PC-3 (cell line): Measurements from ENCODE around the gene SYT6. TPM values are rescaled to one million over a fixed set of nuclear protein-coding genes. Genes with fewer than 3 reads are reported as not detected.

Experiments used
- ATAC-seq: fragments of 200-7000 bp; cut with Tn5 transposase; 2 replicates; pipeline ENCODE4 v1.9.1; 2020; ENCODE audit warnings: mild to moderate bottlenecking, moderate library complexity
- BruUV-seq: library from RNA; stranded (reverse); fragments of 400-500 nt; replicated peaks from 2 replicates; lab custom pipeline; 2021; lab: Mats Ljungman, UMichigan
- CTCF ChIA-PET: fragments of 300-600 bp; sonication (Branson Sonifier 250); formaldehyde crosslinking; loops from one replicate; lab custom pipeline; 2022; ENCODE audit warnings: antibody characterized with exemption; lab: Charles Lee
- POLR2A ChIA-PET: fragments of 300-600 bp; sonication (Branson Sonifier 250); formaldehyde crosslinking; loops from one replicate; lab custom pipeline; 2022; ENCODE audit warnings: antibody characterized with exemption; ENCODE audit not compliant: unreplicated experiment; lab: Charles Lee
- DNase-seq: peaks from one replicate; pipeline ENCODE4 v3.0.0-alpha.2; 2015
- H2AFZ ChIP-seq: fragments of 300-600 bp; sonication (generic); 2 replicates; pipeline ENCODE4 v1.6.0; 2016; ENCODE audit warnings: antibody characterized with exemption, low read length
- H3F3A ChIP-seq: fragments of 300-600 bp; sonication (generic); one replicate; pipeline ENCODE4 v1.6.0; 2017; ENCODE audit warnings: antibody characterized with exemption, low read length, control low read depth, mild to moderate bottlenecking; ENCODE audit not compliant: unreplicated experiment
- H3K27ac ChIP-seq: fragments of 300-600 bp; sonication (generic); 2 replicates; pipeline ENCODE4 v1.5.1; 2016; ENCODE audit warnings: mild to moderate bottlenecking, low read length
- H3K27me3 ChIP-seq: fragments of 300-600 bp; sonication (generic); 2 replicates; pipeline ENCODE4 v1.6.1; 2016; ENCODE audit warnings: low read length, mixed read lengths
- H3K36me3 ChIP-seq: fragments of 300-600 bp; sonication (generic); 2 replicates; pipeline ENCODE4 v1.6.1; 2016; ENCODE audit warnings: low read depth, mixed run types, low read length, mixed read lengths
- H3K4me1 ChIP-seq: fragments of 300-600 bp; sonication (generic); 2 replicates; pipeline ENCODE4 v1.5.1; 2016; ENCODE audit warnings: low read length; ENCODE audit not compliant: insufficient read depth
- H3K4me2 ChIP-seq: fragments of 300-600 bp; sonication (generic); 2 replicates; pipeline ENCODE4 v1.6.0; 2016; ENCODE audit warnings: low read length
- H3K4me3 ChIP-seq: fragments of 300-600 bp; sonication (generic); 2 replicates; pipeline ENCODE4 v1.5.1; 2016; ENCODE audit warnings: mild to moderate bottlenecking, low read length, mixed read lengths
- H3K79me2 ChIP-seq: fragments of 300-600 bp; sonication (generic); 2 replicates; pipeline ENCODE4 v1.6.1; 2017; ENCODE audit warnings: low read length, mixed read lengths
- H3K9ac ChIP-seq: fragments of 300-600 bp; sonication (generic); 2 replicates; pipeline ENCODE4 v1.6.0; 2016; ENCODE audit warnings: mild to moderate bottlenecking, low read length
- H3K9me2 ChIP-seq: fragments of 300-600 bp; sonication (generic); replicated peaks from 2 replicates; pipeline ENCODE4 v1.6.1; 2016; ENCODE audit warnings: mixed run types, low read length, mixed read lengths
- H3K9me3 ChIP-seq: fragments of 300-600 bp; sonication (generic); 2 replicates; pipeline ENCODE4 v1.6.1; 2016; ENCODE audit warnings: low read length, mixed read lengths
- H4K20me1 ChIP-seq: fragments of 300-600 bp; sonication (generic); 2 replicates; pipeline ENCODE4 v1.6.1; 2016; ENCODE audit warnings: low read length, mixed read lengths
- CTCF ChIP-seq: fragments of 300-600 bp; sonication (generic); conservative IDR thresholded peaks from 2 replicates; pipeline ENCODE4 v1.5.1; 2017; ENCODE audit warnings: antibody characterized with exemption, low read depth, mild to moderate bottlenecking, low read length
- EZH2 ChIP-seq: fragments of 300-600 bp; sonication (generic); IDR thresholded peaks from one replicate; pipeline ENCODE4 v1.6.1; 2017; ENCODE audit warnings: antibody characterized with exemption, mild to moderate bottlenecking, low read length; ENCODE audit not compliant: unreplicated experiment
- EZH2phosphoT487 ChIP-seq: fragments of 300-600 bp; sonication (generic); IDR thresholded peaks from 2 replicates; pipeline ENCODE4 v1.6.1; 2018; ENCODE audit warnings: mild to moderate bottlenecking, antibody characterized with exemption, low read length, borderline replicate concordance
- intact Hi-C: fragments of 100-400 bp; cut with micrococcal nuclease; formaldehyde crosslinking; loops from 2 replicates; pipeline ENCODE4 v1.9.0; 2023
- total RNA-seq: library from RNA; depleted of rRNA; stranded (reverse); fragments of >200 nt; gene quantifications from 2 replicates; pipeline ENCODE4 v1.2.3, GENCODE V29; 2014

SYT6 gene
- total RNA-seq, 1 experiment from 2014 or later, result not detected

- H4K20me1 ChIP-seq, result no peaks in the 10 kb centered on the region
- no peaks in the 10 kb centered on the region for H3F3A ChIP-seq
- POLR2A ChIA-PET, result no interaction called here
- H3K4me1 ChIP-seq, result no peaks in the 10 kb centered on the region
- DNase-seq (no peak), ATAC-seq (no peak)
- intact Hi-C loops, result no loop called here
- no peaks in the 10 kb centered on the region for H3K79me2 ChIP-seq
- no peaks in the 10 kb centered on the region for H3K9me2 ChIP-seq
- no peaks in the 10 kb centered on the region for H3K9me3 ChIP-seq
- no peak overlapping the region for H3K4me2 ChIP-seq
- CTCF ChIA-PET, result no interaction called here
- no peak overlapping the region for H3K9ac ChIP-seq
- H3K27me3 ChIP-seq, result peaks cover 62% of the 10 kb centered on the region
- TF ChIP-seq EZH2phosphoT487 (no peak), CTCF (no peak), EZH2 (no peak)
- H3K36me3 ChIP-seq, result no peaks in the 10 kb centered on the region
- H3K27ac ChIP-seq, result no peak overlapping the region
- BruUV-seq, result no TSS peak
- no peak overlapping the region for H3K4me3 ChIP-seq
- no peak overlapping the region for H2AFZ ChIP-seq
Measured at GRCh38 chr1:114159941-114160340, 6.3 kb upstream of the SYT6 start.

- no peak for TF ChIP-seq EZH2
- no peak for TF ChIP-seq CTCF
- no peak for TF ChIP-seq EZH2phosphoT487
- DNase-seq (no peak), ATAC-seq (no peak)
- no peaks in the 10 kb centered on the region for H3K9me3 ChIP-seq
- H3K4me1 ChIP-seq, result no peaks in the 10 kb centered on the region
- H3K27me3 ChIP-seq, result peaks cover 71% of the 10 kb centered on the region
- no peaks in the 10 kb centered on the region for H3K36me3 ChIP-seq
- H2AFZ ChIP-seq, result no peak overlapping the region
- intact Hi-C loops, result no loop called here
- H3F3A ChIP-seq, result no peaks in the 10 kb centered on the region
- no peak overlapping the region for H3K27ac ChIP-seq
- H4K20me1 ChIP-seq, result no peaks in the 10 kb centered on the region
- ChIA-PET POLR2A (interaction anchor here (0.6 kb wide), 1 partner anchor 124 kb away, joined by 3 read pairs; no protein-coding TSS in a partner anchor), CTCF (no interaction called here)
- no peaks in the 10 kb centered on the region for H3K9me2 ChIP-seq
- no peak overlapping the region for H3K4me2 ChIP-seq
- BruUV-seq, result no TSS peak
- H3K9ac ChIP-seq, result no peak overlapping the region
- no peak overlapping the region for H3K4me3 ChIP-seq
- no peaks in the 10 kb centered on the region for H3K79me2 ChIP-seq
Measured at GRCh38 chr1:114157275-114157660, 3.6 kb upstream of the SYT6 start.

- Histone ChIP-seq H3K27me3 (peaks cover 72% of the 10 kb centered on the region), H2AFZ (no peak overlapping the region), H3K4me3 (no peak overlapping the region), H3K9me3 (no peaks in the 10 kb centered on the region), H4K20me1 (no peaks in the 10 kb centered on the region), H3K36me3 (no peaks in the 10 kb centered on the region), H3K9ac (no peak overlapping the region), H3K4me1 (no peaks in the 10 kb centered on the region), H3F3A (no peaks in the 10 kb centered on the region), H3K9me2 (no peaks in the 10 kb centered on the region), H3K4me2 (no peak overlapping the region), H3K79me2 (no peaks in the 10 kb centered on the region), H3K27ac (no peak overlapping the region)
- TF ChIP-seq EZH2 (no peak), EZH2phosphoT487 (no peak), CTCF (no peak)
- POLR2A ChIA-PET, result interaction anchor here (0.6 kb wide), 1 partner anchor 123 kb away, joined by 3 read pairs; no protein-coding TSS in a partner anchor
- intact Hi-C loops, result no loop called here
- ATAC-seq (no peak), DNase-seq (no peak)
- no TSS peak for BruUV-seq
- CTCF ChIA-PET, result no interaction called here
Measured at GRCh38 chr1:114156538-114157274, 3.0 kb upstream of the SYT6 start.
